Activated CD8-positive, alpha-beta memory T cell treated with anti-CD3 and anti-CD28 coated beads for 36 hours (primary cell): Measurements from ENCODE around the gene ERVW-1. TPM values are rescaled to one million over a fixed set of nuclear protein-coding genes. Genes with fewer than 3 reads are reported as not detected.

ENCODE experiments used
- CTCF ChIA-PET: fragments of 350-600 bp; sonication (Branson Sonifier 250); formaldehyde crosslinking; loops from one replicate; lab custom pipeline; 2021; ENCODE audit warnings: antibody characterized with exemption; lab: Charles Lee
- POLR2A ChIA-PET: fragments of 350-600 bp; sonication (Branson Sonifier 250); formaldehyde crosslinking; loops from one replicate; lab custom pipeline; 2021; ENCODE audit warnings: antibody characterized with exemption; lab: Charles Lee
- total RNA-seq, 2 experiments: library from RNA; stranded (reverse); gene quantifications; one replicate each; pipeline ENCODE4 v1.2.3, GENCODE V29; 2021

The ERVW-1 gene
- total RNA-seq, 2 experiments from 2014 or later, result not detected

- POLR2A ChIA-PET, result no interaction called here
Observed at GRCh38 chr7:92436612-92437445, 40.9 kb downstream of the ERVW-1 start.

GRCh38 chr7:92435542-92435941 lies 42.2 kb downstream of the ERVW-1 start:
- ChIA-PET POLR2A (no interaction called here), CTCF (no interaction called here)

More at GRCh38 chr7:92436612-92437445, 40.9 kb downstream of the ERVW-1 start:
- CTCF ChIA-PET, result interaction anchor here (0.7 kb wide), 1 partner anchor 1268 kb away, joined by 5 read pairs; no protein-coding TSS in a partner anchor

- CTCF ChIA-PET, result interaction anchor here (0.9 to 1.5 kb wide), 2 partner anchors 9 to 254 kb away, joined by 3 to 4 read pairs; partner anchors contain the start of gene LRRD1
Observed at GRCh38 chr7:92433019-92433418, 44.7 kb downstream of the ERVW-1 start.

GRCh38 chr7:92432299-92432946 lies 45.3 kb downstream of the ERVW-1 start:
- POLR2A ChIA-PET, result no interaction called here

More at GRCh38 chr7:92433019-92433418, 44.7 kb downstream of the ERVW-1 start:
- POLR2A ChIA-PET, result no interaction called here

GRCh38 chr7:92427193-92427592 lies 50.6 kb downstream of the ERVW-1 start:
- POLR2A ChIA-PET, result no interaction called here
- CTCF ChIA-PET, result no interaction called here

More at GRCh38 chr7:92432299-92432946, 45.3 kb downstream of the ERVW-1 start:
- CTCF ChIA-PET, result interaction anchor here (0.9 to 1.5 kb wide), 2 partner anchors 8 to 253 kb away, joined by 3 to 4 read pairs; partner anchors contain the start of gene LRRD1

- ChIA-PET CTCF (interaction anchor here (0.6 to 3.9 kb wide), 5 partner anchors 21 to 374 kb away, joined by 3 to 44 read pairs (median 6); partner anchors contain the start of gene GATAD1), POLR2A (no interaction called here)
Observed at GRCh38 chr7:92425311-92425947, 52.3 kb downstream of the ERVW-1 start.

GRCh38 chr7:92423710-92424131 lies 54.0 kb downstream of the ERVW-1 start:
- ChIA-PET CTCF (interaction anchor here (0.7 to 3.9 kb wide), 10 partner anchors 9 to 289 kb away, joined by 3 to 44 read pairs (median 4); partner anchors contain the start of genes CYP51A1 and GATAD1), POLR2A (interaction anchor here (1.6 kb wide), 1 partner anchor 24 kb away, joined by 14 read pairs; the partner anchor contains the start of gene GATAD1)

GRCh38 chr7:92422926-92423325 lies 54.8 kb downstream of the ERVW-1 start:
- CTCF ChIA-PET, result interaction anchor here (3.9 kb wide), 1 partner anchor 24 kb away, joined by 44 read pairs; the partner anchor contains the start of gene GATAD1
- POLR2A ChIA-PET, result interaction anchor here (1.1 kb wide), 1 partner anchor 25 kb away, joined by 3 read pairs; the partner anchor contains the start of gene GATAD1

GRCh38 chr7:92421676-92422435 lies 55.9 kb downstream of the ERVW-1 start:
- CTCF ChIA-PET, result no interaction called here
- POLR2A ChIA-PET, result interaction anchor here (1.1 kb wide), 1 partner anchor 26 kb away, joined by 3 read pairs; the partner anchor contains the start of gene GATAD1

Other genes with a start within 250 kb of the ERVW-1 start
- gene KRIT1, start 232.0 kb downstream of the ERVW-1 start, total RNA-seq, result 10 to 100 TPM; 38.2 to 39.7 TPM
- gene ANKIB1, start 232.0 kb downstream of the ERVW-1 start, total RNA-seq, result 10 to 100 TPM; 39.9 to 43.4 TPM
- gene GATAD1, start 30.5 kb downstream of the ERVW-1 start, total RNA-seq, result 10 to 100 TPM; 19.0 to 19.4 TPM
- gene PEX1, start 50.6 kb upstream of the ERVW-1 start, total RNA-seq, result 10 to 100 TPM; 14.5 to 17.4 TPM
- gene RBM48, start 50.8 kb upstream of the ERVW-1 start, total RNA-seq, result 10 to 100 TPM; 14.4 to 14.7 TPM
- 10 to 100 TPM; 31.0 to 32.7 TPM for gene FAM133B, start 112.4 kb upstream of the ERVW-1 start, total RNA-seq